ENCODE data around the gene GDPGP1.
"Not testable (repeated sequence)": the region's sequence is repeated elsewhere in the genome, so short reads cannot be mapped to it uniquely, and the experiment has no call there.

Gene GDPGP1

GRCh38 chr15:90188065-90188464 is 45.9 kb upstream of the GDPGP1 start:
- not testable (repeated sequence) for H4K8ac ChIP-seq (ENCODE audit: low read depth, low read length); H3K9me3 ChIP-seq (ENCODE audit: insufficient read depth, low read depth, low read length); H2AFZ ChIP-seq (ENCODE audit: insufficient read depth, low read length, poor library complexity); H3K4me2 ChIP-seq (ENCODE audit: low read length); H3K14ac ChIP-seq (ENCODE audit: low read length); H2BK12ac ChIP-seq (ENCODE audit: low read length); H2BK5ac ChIP-seq (ENCODE audit: low read depth, low read length, poor library complexity); H3K4ac ChIP-seq (ENCODE audit: low read depth, low read length); H3K36me3 ChIP-seq (ENCODE audit: control insufficient read depth in 1 of 2, insufficient read depth in 2 of 2, low read length in 2 of 2); H3K4me3 ChIP-seq (ENCODE audit: low read depth, low read length); H3K4me1 ChIP-seq (ENCODE audit: control insufficient read depth in 1 of 2, insufficient read depth in 2 of 2, low read length in 2 of 2); H3K27ac ChIP-seq (ENCODE audit: low read depth, low read length); H4K12ac ChIP-seq (ENCODE audit: low read depth, low read length); H2BK120ac ChIP-seq (ENCODE audit: insufficient read depth, low read length, poor library complexity); H3K79me2 ChIP-seq (ENCODE audit: control insufficient read depth, insufficient read depth, low read length, poor library complexity); H3K18ac ChIP-seq (ENCODE audit: low read length); H3K23ac ChIP-seq (ENCODE audit: low read length); H3K79me1 ChIP-seq (ENCODE audit: low read length); H3K9ac ChIP-seq (ENCODE audit: low read length); H2AK5ac ChIP-seq (ENCODE audit: low read length); DNase-seq; H3K27me3 ChIP-seq (ENCODE audit: insufficient read depth, low read length); H4K91ac ChIP-seq (ENCODE audit: low read depth, low read length)
- WGBS (ENCODE audit: extremely low coverage, insufficient coverage, insufficient read length): no CpG with 5 or more reads among the region's 7 CpGs

- Histone ChIP-seq H3K9ac (ENCODE audit: low read length) (no peak overlapping the region), H3K14ac (ENCODE audit: low read length) (no peak overlapping the region), H3K79me1 (ENCODE audit: low read length) (peaks cover 3% of the 10 kb centered on the region), H3K4ac (ENCODE audit: low read depth, low read length) (no peak overlapping the region), H2AFZ (ENCODE audit: insufficient read depth, low read length, poor library complexity) (no peak overlapping the region), H2BK120ac (ENCODE audit: insufficient read depth, low read length, poor library complexity) (no peak overlapping the region), H3K4me2 (ENCODE audit: low read length) (no peak overlapping the region), H4K12ac (ENCODE audit: low read depth, low read length) (no peak overlapping the region), H3K9me3 (ENCODE audit: insufficient read depth, low read depth, low read length) (no peaks in the 10 kb centered on the region), H3K4me3 (ENCODE audit: low read depth, low read length) (no peak overlapping the region), H3K4me1 (ENCODE audit: control insufficient read depth in 1 of 2, insufficient read depth in 2 of 2, low read length in 2 of 2) (peaks cover 8% of the 10 kb centered on the region in 2 experiments), H4K8ac (ENCODE audit: low read depth, low read length) (no peak overlapping the region), H2BK12ac (ENCODE audit: low read length) (no peak overlapping the region), H3K18ac (ENCODE audit: low read length) (no peak overlapping the region), H3K23ac (ENCODE audit: low read length) (no peak overlapping the region), H3K36me3 (ENCODE audit: control insufficient read depth in 1 of 2, insufficient read depth in 2 of 2, low read length in 2 of 2) (no peaks in the 10 kb centered on the region), H2AK5ac (ENCODE audit: low read length) (no peak overlapping the region), H3K27me3 (ENCODE audit: insufficient read depth, low read length) (no peaks in the 10 kb centered on the region), H3K27ac (ENCODE audit: low read depth, low read length) (no peak overlapping the region), H3K79me2 (ENCODE audit: control insufficient read depth, insufficient read depth, low read length, poor library complexity) (peaks cover 2% of the 10 kb centered on the region), H2BK5ac (ENCODE audit: low read depth, low read length, poor library complexity) (no peak overlapping the region), H4K91ac (ENCODE audit: low read depth, low read length) (no peak overlapping the region)
- DNase-seq: peak in 1 of 2 donors; percentile 40
- WGBS (ENCODE audit: extremely low coverage, insufficient coverage, insufficient read length): 86% methylated on average over 1 of the region's 8 CpGs
These were observed 44.9 kb upstream of the GDPGP1 start for GRCh38 chr15:90188914-90189748.

- no peak for DNase-seq
- H4K91ac ChIP-seq (ENCODE audit: low read depth, low read length): no peak overlapping the region
- no peaks in the 10 kb centered on the region for H3K9me3 ChIP-seq (ENCODE audit: insufficient read depth, low read depth, low read length)
- no peaks in the 10 kb centered on the region for H3K36me3 ChIP-seq (ENCODE audit: control insufficient read depth in 1 of 2, insufficient read depth in 2 of 2, low read length in 2 of 2)
- no peak overlapping the region for H2BK120ac ChIP-seq (ENCODE audit: insufficient read depth, low read length, poor library complexity)
- no peak overlapping the region for H3K9ac ChIP-seq (ENCODE audit: low read length)
- no peak overlapping the region for H3K18ac ChIP-seq (ENCODE audit: low read length)
- H2AK5ac ChIP-seq (ENCODE audit: low read length): no peak overlapping the region
- H2AFZ ChIP-seq (ENCODE audit: insufficient read depth, low read length, poor library complexity): no peak overlapping the region
- H4K8ac ChIP-seq (ENCODE audit: low read depth, low read length): no peak overlapping the region
- H2BK12ac ChIP-seq (ENCODE audit: low read length): no peak overlapping the region
- no peaks in the 10 kb centered on the region for H3K27me3 ChIP-seq (ENCODE audit: insufficient read depth, low read length)
- no peak overlapping the region for H2BK5ac ChIP-seq (ENCODE audit: low read depth, low read length, poor library complexity)
- no peaks in the 10 kb centered on the region for H3K79me2 ChIP-seq (ENCODE audit: control insufficient read depth, insufficient read depth, low read length, poor library complexity)
- WGBS (ENCODE audit: extremely low coverage, insufficient coverage, insufficient read length): no CpG with 5 or more reads among the region's 10 CpGs
- no peak overlapping the region for H3K4ac ChIP-seq (ENCODE audit: low read depth, low read length)
- H3K4me1 ChIP-seq (ENCODE audit: control insufficient read depth in 1 of 2, insufficient read depth in 2 of 2, low read length in 2 of 2): peaks cover 4% of the 10 kb centered on the region in 2 experiments
- no peak overlapping the region for H3K27ac ChIP-seq (ENCODE audit: low read depth, low read length)
- H3K14ac ChIP-seq (ENCODE audit: low read length): no peak overlapping the region
- no peak overlapping the region for H3K23ac ChIP-seq (ENCODE audit: low read length)
- H3K4me3 ChIP-seq (ENCODE audit: low read depth, low read length): no peak overlapping the region
- no peaks in the 10 kb centered on the region for H3K79me1 ChIP-seq (ENCODE audit: low read length)
- no peak overlapping the region for H3K4me2 ChIP-seq (ENCODE audit: low read length)
- no peak overlapping the region for H4K12ac ChIP-seq (ENCODE audit: low read depth, low read length)
These were observed 44.1 kb upstream of the GDPGP1 start for GRCh38 chr15:90189781-90190467.

DNA sequence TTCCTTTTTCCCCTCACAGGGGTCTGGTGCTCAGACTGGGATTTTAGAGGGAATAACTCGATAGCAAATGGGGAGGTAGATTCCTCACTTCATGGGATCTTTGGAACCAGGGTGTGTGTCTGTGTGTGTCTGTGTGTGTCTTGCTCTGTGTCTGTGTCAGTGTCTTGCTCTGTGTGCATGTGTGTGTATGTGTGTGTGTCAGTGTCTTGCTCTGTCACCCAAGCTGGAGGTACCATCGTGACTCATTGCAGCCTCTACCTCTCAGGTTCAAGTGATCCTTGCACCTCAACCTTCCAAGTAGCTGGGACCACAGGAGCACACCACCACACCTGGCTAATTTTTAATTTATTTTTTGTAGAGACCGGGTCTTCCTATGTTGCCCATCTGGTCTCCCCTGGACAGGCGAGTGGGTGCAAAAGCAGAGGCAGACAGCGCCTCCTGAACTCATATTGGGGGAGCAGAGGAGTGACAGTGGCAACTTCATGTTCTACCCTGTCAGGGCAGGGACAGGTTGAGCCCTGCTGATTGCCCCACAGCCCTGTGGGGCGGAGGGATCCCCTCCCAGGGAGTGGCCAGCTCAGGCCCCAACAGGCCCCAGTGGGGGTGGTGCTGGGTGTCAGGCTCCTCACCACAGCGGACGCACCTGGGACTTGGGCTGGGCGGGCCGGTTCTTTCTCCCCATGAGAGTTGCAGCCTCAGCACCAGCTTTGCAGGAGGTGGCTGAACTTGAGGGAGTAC is 43.2 kb upstream of the GDPGP1 start:
- no peaks in the 10 kb centered on the region for H3K9me3 ChIP-seq (ENCODE audit: insufficient read depth, low read depth, low read length)
- H2AK5ac ChIP-seq (ENCODE audit: low read length): no peak overlapping the region
- no peak overlapping the region for H2BK5ac ChIP-seq (ENCODE audit: low read depth, low read length, poor library complexity)
- H2AFZ ChIP-seq (ENCODE audit: insufficient read depth, low read length, poor library complexity): no peak overlapping the region
- no peak overlapping the region for H3K4me3 ChIP-seq (ENCODE audit: low read depth, low read length)
- H3K9ac ChIP-seq (ENCODE audit: low read length): no peak overlapping the region
- no peak overlapping the region for H2BK120ac ChIP-seq (ENCODE audit: insufficient read depth, low read length, poor library complexity)
- no peak overlapping the region for H3K4ac ChIP-seq (ENCODE audit: low read depth, low read length)
- H3K4me2 ChIP-seq (ENCODE audit: low read length): no peak overlapping the region
- no peak overlapping the region for H4K12ac ChIP-seq (ENCODE audit: low read depth, low read length)
- no CpG with 5 or more reads among the region's 10 CpGs for WGBS (ENCODE audit: extremely low coverage, insufficient coverage, insufficient read length)
- no peak overlapping the region for H3K23ac ChIP-seq (ENCODE audit: low read length)
- no peak overlapping the region for H3K14ac ChIP-seq (ENCODE audit: low read length)
- H3K27me3 ChIP-seq (ENCODE audit: insufficient read depth, low read length): no peaks in the 10 kb centered on the region
- H3K36me3 ChIP-seq (ENCODE audit: control insufficient read depth in 1 of 2, insufficient read depth in 2 of 2, low read length in 2 of 2): no peaks in the 10 kb centered on the region
- no peaks in the 10 kb centered on the region for H3K79me1 ChIP-seq (ENCODE audit: low read length)
- H3K18ac ChIP-seq (ENCODE audit: low read length): no peak overlapping the region
- H3K79me2 ChIP-seq (ENCODE audit: control insufficient read depth, insufficient read depth, low read length, poor library complexity): no peaks in the 10 kb centered on the region
- H4K8ac ChIP-seq (ENCODE audit: low read depth, low read length): no peak overlapping the region
- no peak overlapping the region for H3K27ac ChIP-seq (ENCODE audit: low read depth, low read length)
- DNase-seq: no peak
- no peaks in the 10 kb centered on the region for H3K4me1 ChIP-seq (ENCODE audit: control insufficient read depth in 1 of 2, insufficient read depth in 2 of 2, low read length in 2 of 2)
- no peak overlapping the region for H4K91ac ChIP-seq (ENCODE audit: low read depth, low read length)
- no peak overlapping the region for H2BK12ac ChIP-seq (ENCODE audit: low read length)
